Subcutaneous preadipocyte (primary cell): ENCODE measurements around the gene HAP1. TPM values are rescaled to one million over a fixed set of nuclear protein-coding genes. Genes with fewer than 3 reads are reported as not detected.

ENCODE experiments used
- small RNA-seq: library from RNA; depleted of rRNA; stranded (forward); fragments of <200 nt; gene quantifications from one replicate; pipeline ENCODE3, GENCODE V24; 2012
- total RNA-seq: library from RNA; depleted of rRNA; stranded (reverse); fragments of >200 nt; gene quantifications from 2 replicates; pipeline ENCODE4 v1.2.3, GENCODE V29; 2012

The HAP1 gene
- not detected in 2 replicates for total RNA-seq

GRCh38 chr17:41734139-41734948, at the start of gene HAP1:
Gene HAP1, minus strand, starts transcription at chr17:41734643. Its CDS starts 9 bp downstream, at chr17:41734634.

GRCh38 chr17:41711669-41712400, 22.6 kb downstream of the HAP1 start, which contains the start of gene GAST:
Gene GAST, plus strand, starts transcription at chr17:41712331. Its CDS starts 3,106 bp downstream, at chr17:41715437.

GRCh38 chr17:41688641-41689496, 45.6 kb downstream of the HAP1 start, which contains the start of gene EIF1:
Gene EIF1, plus strand, starts transcription at chr17:41688885. Its CDS starts 154 bp downstream, at chr17:41689039.

Small RNAs within 50 kb of the gene (small RNA-seq; reads per million reads assigned to genes)
- gene RN7SL399P, result not detected
- 0.16 reads per million for gene RNA5SP442

Other genes with a start within 250 kb of the HAP1 start
- gene KRT36, start 244.7 kb downstream of the HAP1 start, total RNA-seq, result not detected in 2 replicates
- not detected in 2 replicates for gene KRT13, start 229.0 kb downstream of the HAP1 start, total RNA-seq
- gene KRT15, start 215.8 kb downstream of the HAP1 start, total RNA-seq, result 0.78 TPM in 1 of 2 replicates, not detected in the other
- 3.7 and 12.5 TPM in 2 replicates for gene KRT19, start 206.3 kb downstream of the HAP1 start, total RNA-seq
- not detected in 2 replicates for gene KRT9, start 162.6 kb downstream of the HAP1 start, total RNA-seq
- 0.59 TPM in 1 of 2 replicates, not detected in the other for gene KRT14, start 147.7 kb downstream of the HAP1 start, total RNA-seq
- gene KRT16, start 121.9 kb downstream of the HAP1 start, total RNA-seq, result not detected in 2 replicates
- 1.2 and 1.8 TPM in 2 replicates for gene KRT17, start 110.1 kb downstream of the HAP1 start, total RNA-seq
- gene EIF1, start 45.8 kb downstream of the HAP1 start, total RNA-seq, result 55.1 and 55.7 TPM in 2 replicates
- gene GAST, start 22.3 kb downstream of the HAP1 start, total RNA-seq, result not detected in 2 replicates
- gene JUP, start 52.1 kb upstream of the HAP1 start, total RNA-seq, result 0.98 and 3.7 TPM in 2 replicates
- gene P3H4, start 77.3 kb upstream of the HAP1 start, total RNA-seq, result 38.6 and 42.0 TPM in 2 replicates
- gene FKBP10, start 78.4 kb upstream of the HAP1 start, total RNA-seq, result 239 and 240 TPM in 2 replicates
- 43.4 and 61.7 TPM in 2 replicates for gene NT5C3B, start 101.6 kb upstream of the HAP1 start, total RNA-seq
- gene KLHL10, start 103.2 kb upstream of the HAP1 start, total RNA-seq, result under 0.01 and 0.37 TPM in 2 replicates
- gene KLHL11, start 130.8 kb upstream of the HAP1 start, total RNA-seq, result 19.1 and 30.3 TPM in 2 replicates
- gene ACLY, start 184.3 kb upstream of the HAP1 start, total RNA-seq, result 233 and 404 TPM in 2 replicates
- 0.37 and 0.59 TPM in 2 replicates for gene ODAD4, start 196.0 kb upstream of the HAP1 start, total RNA-seq
- gene CNP, start 232.2 kb upstream of the HAP1 start, total RNA-seq, result 48.5 and 54.0 TPM in 2 replicates